ENCODE data around the gene MROH8.
"Not testable (repeated sequence)": the region's sequence is repeated elsewhere in the genome, so short reads cannot be mapped to it uniquely, and the experiment has no call there.

The MROH8 gene

DNA sequence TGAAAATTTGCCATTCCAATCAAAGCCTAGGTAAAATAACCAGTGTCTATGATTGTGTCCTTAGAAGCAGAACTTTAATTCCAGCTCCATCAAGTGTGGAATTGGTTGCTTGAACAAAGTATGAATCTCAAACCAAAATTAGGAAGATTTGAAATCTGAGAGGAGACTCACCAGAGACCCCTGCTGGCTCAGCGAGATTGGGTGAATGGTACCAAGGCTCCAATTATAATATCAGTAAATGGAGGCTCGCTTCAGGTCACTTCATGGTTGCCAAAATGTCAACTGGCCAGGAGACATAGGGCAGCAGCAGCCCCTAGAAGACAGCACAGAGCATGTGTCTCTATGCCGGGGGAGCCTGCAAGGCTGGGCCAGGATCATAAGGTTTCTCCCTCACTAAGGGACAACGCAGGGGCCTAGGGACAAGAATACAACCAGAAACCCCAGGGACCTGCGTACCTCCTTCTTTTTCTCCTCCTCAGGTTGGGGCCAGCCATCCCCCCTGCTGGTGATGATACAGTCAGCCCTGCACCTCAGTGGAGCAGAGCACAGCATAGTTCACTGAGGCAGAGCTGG, 97.5 kb downstream of the MROH8 start:
- DNase-seq = peak; percentile 44

DNA sequence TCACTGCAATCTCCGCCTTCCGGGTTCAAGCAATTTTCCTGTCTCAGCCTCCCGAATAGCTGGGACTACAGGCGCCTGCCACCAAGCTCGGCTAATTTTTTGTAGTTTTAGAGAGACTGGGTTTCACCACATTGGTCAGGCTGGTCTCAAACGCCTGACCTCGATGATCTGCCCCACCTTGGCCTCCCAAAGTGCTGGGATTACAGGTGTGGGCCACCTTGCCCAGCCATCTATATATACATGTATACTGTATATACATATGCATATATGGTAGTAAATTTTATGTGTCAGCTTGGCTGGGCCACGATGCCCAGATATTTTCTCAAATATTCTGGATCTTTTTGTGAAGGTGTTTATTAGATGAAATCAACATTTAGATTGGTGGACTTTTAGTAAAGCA, 102.3 kb downstream of the MROH8 start:
- DNase-seq = no peak

- no peak for DNase-seq
Observed at GRCh38 chr20:37075932-37076685, 103.2 kb downstream of the MROH8 start.

DNA sequence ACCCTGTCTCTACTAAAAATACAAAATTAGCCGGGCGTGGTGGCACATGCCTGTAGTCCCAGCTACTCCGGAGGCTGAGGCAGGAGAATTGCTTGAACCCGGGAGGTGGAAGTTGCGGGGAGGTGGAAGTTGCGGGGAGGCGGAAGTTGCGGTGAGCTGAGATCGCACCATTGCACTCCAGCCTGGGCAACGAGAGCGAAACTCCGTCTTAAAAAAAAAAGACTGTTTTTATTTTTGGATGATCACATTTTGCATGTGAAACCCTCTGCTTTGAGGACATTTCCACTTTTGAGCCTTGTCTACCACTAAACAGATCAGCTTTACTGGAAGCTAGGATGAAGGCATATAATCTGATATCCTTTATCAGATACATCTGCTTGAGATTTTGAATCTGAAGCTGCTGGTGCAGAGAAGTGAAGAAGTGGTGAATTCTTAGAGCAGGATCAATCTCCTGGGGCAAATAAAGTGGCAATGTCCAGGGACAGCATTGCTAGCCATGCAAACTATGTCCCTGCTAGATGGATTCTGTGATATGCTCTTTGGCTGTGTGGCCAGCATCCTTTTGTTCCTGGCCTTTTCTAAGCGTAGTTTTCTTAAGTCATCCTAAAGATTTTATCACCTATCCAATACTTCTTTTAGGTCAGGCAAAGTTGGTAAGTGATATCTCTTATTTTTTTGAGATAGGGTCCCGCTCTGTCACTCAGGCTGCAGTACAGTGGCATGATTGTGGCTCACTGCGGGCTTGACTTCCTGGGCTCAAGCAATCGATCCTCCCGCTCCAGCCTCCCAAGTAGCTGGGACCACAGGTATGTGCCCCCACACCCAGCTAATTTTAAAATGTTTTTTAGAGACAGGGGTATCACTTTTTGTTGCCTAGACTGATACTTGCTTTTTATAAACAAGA, 106.8 kb downstream of the MROH8 start:
- DNase-seq = no peak

GRCh38 chr20:37071481-37071911, 107.9 kb downstream of the MROH8 start:
- DNase-seq = no peak

DNA sequence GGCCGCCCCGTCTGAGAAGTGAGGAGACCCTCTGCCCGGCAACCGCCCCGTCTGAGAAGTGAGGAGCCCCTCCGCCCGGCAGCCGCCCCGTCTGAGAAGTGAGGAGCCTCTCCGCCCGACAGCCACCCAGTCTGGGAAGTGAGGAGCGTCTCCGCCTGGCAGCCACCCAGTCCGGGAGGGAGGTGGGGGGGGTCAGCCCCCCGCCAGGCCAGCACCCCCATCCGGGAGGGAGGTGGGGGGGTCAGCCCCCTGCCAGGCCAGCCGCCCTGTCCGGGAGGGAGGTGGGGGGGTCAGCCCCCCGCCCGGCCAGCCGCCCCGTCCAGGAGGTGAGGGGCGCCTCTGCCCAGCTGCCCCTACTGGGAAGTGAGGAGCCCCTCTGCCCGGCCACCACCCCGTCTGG, 109.8 kb downstream of the MROH8 start:
- DNase-seq = not testable (repeated sequence)

DNA sequence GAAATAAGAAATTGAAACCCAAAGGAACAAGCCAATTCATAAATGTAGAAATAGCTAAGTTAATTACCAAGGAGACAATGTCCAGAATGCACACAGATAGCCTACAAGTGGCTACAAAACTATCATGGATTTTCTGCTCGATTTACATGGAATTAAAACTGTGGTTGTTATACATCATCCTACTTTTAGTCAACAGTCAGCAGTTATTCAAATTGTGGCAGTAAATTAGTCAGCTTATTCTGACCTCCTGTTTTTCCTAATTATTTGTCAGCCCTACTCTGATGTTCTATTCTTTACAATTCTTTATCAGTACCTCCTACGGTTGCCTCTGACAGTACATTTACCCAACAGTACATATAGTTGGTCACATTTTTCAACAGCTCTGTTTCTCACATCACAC, 113.2 kb downstream of the MROH8 start:
- DNase-seq = no peak

DNA sequence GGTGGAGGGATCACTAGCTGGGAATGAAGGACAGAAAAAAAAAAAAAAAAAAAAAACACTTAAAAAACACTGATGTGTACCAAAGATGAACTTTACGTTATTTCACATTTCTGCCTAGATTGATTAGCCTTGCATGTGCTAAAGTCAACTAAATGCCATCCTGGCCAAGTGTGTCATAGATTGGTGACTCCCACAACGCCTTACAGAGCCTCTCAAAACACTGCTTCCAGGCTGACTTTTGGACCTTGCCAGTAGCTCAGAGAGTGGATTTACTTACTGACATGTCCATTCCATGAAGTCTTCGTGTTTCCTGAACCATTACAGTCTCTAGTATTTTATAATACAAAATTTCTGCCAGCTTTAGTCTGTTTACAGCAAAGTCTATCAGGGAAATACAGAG, 124.1 kb downstream of the MROH8 start:
- DNase-seq = no peak

- no peak for DNase-seq
Observed at GRCh38 chr20:37053230-37053950, 126.0 kb downstream of the MROH8 start.
